22Rv1 (cell line): ENCODE results near the gene CHD2.

Source experiments
- H3K27ac ChIP-seq: fragments of 450-650 bp; 2 replicates; pipeline ENCODE4 v1.5.1; 2017
- CTCF ChIP-seq: fragments of 450-650 bp; IDR thresholded peaks from 2 replicates; pipeline ENCODE4 v1.5.1; 2017; ENCODE audit warnings: mild to moderate bottlenecking
- ZFX ChIP-seq: fragments of 450-650 bp; IDR thresholded peaks from 2 replicates; pipeline ENCODE4 v1.6.1; 2017; ENCODE audit warnings: antibody characterized with exemption, borderline replicate concordance

CHD2 gene

GRCh38 chr15:92963794-92964193 is 63.7 kb downstream of the CHD2 start:
- TF ChIP-seq CTCF (no peak), ZFX (no peak)
- H3K27ac ChIP-seq: no peak overlapping the region

GRCh38 chr15:92968926-92969651 is 69.0 kb downstream of the CHD2 start:
- no peak for TF ChIP-seq CTCF
- no peak for TF ChIP-seq ZFX

GRCh38 chr15:92970656-92971055 is 70.5 kb downstream of the CHD2 start:
- TF ChIP-seq ZFX (no peak), CTCF (no peak)
- no peak overlapping the region for H3K27ac ChIP-seq

More at GRCh38 chr15:92968926-92969651, 69.0 kb downstream of the CHD2 start:
- no peak overlapping the region for H3K27ac ChIP-seq

- no peak for TF ChIP-seq ZFX
- TF ChIP-seq CTCF: no peak
- no peak overlapping the region for H3K27ac ChIP-seq
These were observed 71.0 kb downstream of the CHD2 start for GRCh38 chr15:92971081-92971480.

- no peak overlapping the region for H3K27ac ChIP-seq
- no peak for TF ChIP-seq CTCF
- TF ChIP-seq ZFX: no peak
These were observed 71.6 kb downstream of the CHD2 start for GRCh38 chr15:92971713-92972112.

GRCh38 chr15:92974183-92974915 is 74.2 kb downstream of the CHD2 start:
- TF ChIP-seq CTCF (no peak), ZFX (no peak)

More at GRCh38 chr15:92974183-92974915, 74.2 kb downstream of the CHD2 start:
- H3K27ac ChIP-seq: no peak overlapping the region
